CD4-positive, alpha-beta T cell (primary cell): ENCODE results near the gene TMEM117. TPM values are rescaled to one million over a fixed set of nuclear protein-coding genes. Genes with fewer than 3 reads are reported as not detected.

Source experiments
- ATAC-seq: fragments of 200-7000 bp; cut with Tn5 transposase; one replicate; pipeline ENCODE4 v1.10.0; 2022; ENCODE audit warnings: mild to moderate bottlenecking; ENCODE audit not compliant: poor library complexity
- CTCF ChIA-PET: fragments of 350-600 bp; sonication (Branson Sonifier 250); formaldehyde crosslinking; loops from one replicate; lab custom pipeline; 2021; ENCODE audit warnings: antibody characterized with exemption, inconsistent platforms; lab: Charles Lee
- POLR2A ChIA-PET: fragments of 350-600 bp; sonication (Branson Sonifier 250); formaldehyde crosslinking; loops from one replicate; lab custom pipeline; 2021; ENCODE audit warnings: antibody characterized with exemption, inconsistent platforms; lab: Charles Lee
- DNase-seq, 14 experiments: peaks; one replicate each; pipeline ENCODE4 v3.0.0-alpha.2; 2013 to 2020; ENCODE audit warnings: mixed read lengths in 2 of 14
- H3K27ac ChIP-seq, 2 donors: one replicate each; pipeline versions ENCODE4 v1.5.1 to v1.7.0; 2013; ENCODE audit warnings: low read length in 2 of 2, low read depth in 1 of 2, mild to moderate bottlenecking in 1 of 2
- H3K27me3 ChIP-seq, 2 experiments: 1 replicate in 1 of 2; 2 replicates in 1 of 2; pipeline versions ENCODE4 v1.6.1 to v1.7.0; 2013; ENCODE audit warnings: low read length in 2 of 2, control low read depth in 1 of 2, mild to moderate bottlenecking in 1 of 2, moderate library complexity in 1 of 2; ENCODE audit not compliant: insufficient read depth in 2 of 2, control insufficient read depth in 1 of 2
- H3K36me3 ChIP-seq: one replicate; pipeline ENCODE4 v1.6.1; 2013; ENCODE audit warnings: low read length, control low read depth; ENCODE audit not compliant: insufficient read depth
- H3K4me1 ChIP-seq: one replicate; pipeline ENCODE4 v1.6.1; 2013; ENCODE audit warnings: low read length, control low read depth; ENCODE audit not compliant: insufficient read depth
- H3K4me3 ChIP-seq: one replicate; pipeline ENCODE4 v1.5.1; 2013; ENCODE audit warnings: mild to moderate bottlenecking, low read length, moderate library complexity
- H3K9me3 ChIP-seq, 2 experiments: 1 replicate in 1 of 2; 2 replicates in 1 of 2; pipeline versions ENCODE4 v1.6.1 to v1.7.0; 2013; ENCODE audit warnings: low read length in 2 of 2, mild to moderate bottlenecking in 2 of 2, control low read depth in 1 of 2, moderate library complexity in 1 of 2; ENCODE audit not compliant: control insufficient read depth in 1 of 2, insufficient read depth in 1 of 2
- H3K27ac Mint-ChIP-seq: one replicate; pipeline ENCODE4 v1.8.0; 2020; ENCODE audit warnings: mixed read lengths
- H3K27me3 Mint-ChIP-seq: one replicate; pipeline ENCODE4 v1.8.0; 2021; ENCODE audit warnings: mixed read lengths
- H3K36me3 Mint-ChIP-seq: one replicate; pipeline ENCODE4 v1.8.0; 2021; ENCODE audit warnings: low read depth, mixed read lengths
- H3K4me1 Mint-ChIP-seq: one replicate; pipeline ENCODE4 v1.8.0; 2021; ENCODE audit warnings: low read depth, mixed read lengths
- H3K4me3 Mint-ChIP-seq: one replicate; pipeline ENCODE4 v1.8.0; 2020; ENCODE audit warnings: mild to moderate bottlenecking, mixed read lengths
- H3K9me3 Mint-ChIP-seq: one replicate; pipeline ENCODE4 v1.8.0; 2020; ENCODE audit warnings: mixed read lengths
- intact Hi-C, 2 experiments: fragments of 100-400 bp; cut with DNase I in 1 of 2; cut with micrococcal nuclease in 1 of 2; formaldehyde crosslinking; loops; one replicate each; pipeline versions ENCODE4 v1.15.1 to v1.9.0; 2023 to 2025; cut with DNase I, micrococcal nuclease
- total RNA-seq, 174 experiments: library from RNA in 2 of 174; stranded (reverse) in 2 of 174; gene quantifications; one replicate each; pipeline ENCODE4 v1.2.3 and lab custom pipeline; 2021 to 2026
- TF ChIP-seq, protein P1 (sequence below): fragments of 200-600 bp; IDR thresholded peaks from one replicate; pipeline ENCODE4 v1.8.0; 2022; ENCODE audit warnings: antibody characterized with exemption, mild to moderate bottlenecking

Gene TMEM117
- total RNA-seq, 2 experiments from 2014 or later: 3.4 to 4.4 TPM

DNA sequence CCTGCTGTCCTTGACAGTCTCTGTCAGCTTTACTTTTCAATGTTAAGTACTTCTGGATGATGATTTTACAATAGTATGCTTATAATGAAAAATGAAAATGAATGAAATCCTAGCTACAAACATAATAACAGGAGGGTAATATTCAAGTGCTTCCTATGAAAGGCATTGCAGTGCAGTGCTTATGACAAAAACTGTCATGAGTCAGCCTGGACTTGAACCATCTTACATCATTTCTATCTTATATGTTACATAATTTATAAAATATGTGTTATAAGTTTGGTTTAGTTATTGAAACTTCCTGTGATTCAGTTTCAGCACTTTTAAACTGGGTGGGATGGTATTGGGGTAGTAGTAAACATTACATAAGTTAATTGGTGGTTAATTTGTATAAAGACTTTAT lies 451.7 kb downstream of the TMEM117 start:
- ATAC-seq: no peak
- Mint-ChIP-seq H3K27me3 (no peaks in the 10 kb centered on the region), H3K27ac (no peak overlapping the region), H3K36me3 (no peaks in the 10 kb centered on the region), H3K4me3 (no peak overlapping the region), H3K4me1 (peaks cover 16% of the 10 kb centered on the region), H3K9me3 (no peaks in the 10 kb centered on the region)
- intact Hi-C loops: no loop called here
- Histone ChIP-seq H3K36me3 (no peaks in the 10 kb centered on the region), H3K9me3 (peaks cover 6 to 7% of the 10 kb centered on the region in 2 experiments), H3K27me3 (no peaks in the 10 kb centered on the region), H3K4me3 (no peak overlapping the region), H3K4me1 (no peaks in the 10 kb centered on the region), H3K27ac (no peak overlapping the region)
- ChIA-PET CTCF (no interaction called here), POLR2A (no interaction called here)
- DNase-seq: no peak
- TF ChIP-seq, protein P1, sequence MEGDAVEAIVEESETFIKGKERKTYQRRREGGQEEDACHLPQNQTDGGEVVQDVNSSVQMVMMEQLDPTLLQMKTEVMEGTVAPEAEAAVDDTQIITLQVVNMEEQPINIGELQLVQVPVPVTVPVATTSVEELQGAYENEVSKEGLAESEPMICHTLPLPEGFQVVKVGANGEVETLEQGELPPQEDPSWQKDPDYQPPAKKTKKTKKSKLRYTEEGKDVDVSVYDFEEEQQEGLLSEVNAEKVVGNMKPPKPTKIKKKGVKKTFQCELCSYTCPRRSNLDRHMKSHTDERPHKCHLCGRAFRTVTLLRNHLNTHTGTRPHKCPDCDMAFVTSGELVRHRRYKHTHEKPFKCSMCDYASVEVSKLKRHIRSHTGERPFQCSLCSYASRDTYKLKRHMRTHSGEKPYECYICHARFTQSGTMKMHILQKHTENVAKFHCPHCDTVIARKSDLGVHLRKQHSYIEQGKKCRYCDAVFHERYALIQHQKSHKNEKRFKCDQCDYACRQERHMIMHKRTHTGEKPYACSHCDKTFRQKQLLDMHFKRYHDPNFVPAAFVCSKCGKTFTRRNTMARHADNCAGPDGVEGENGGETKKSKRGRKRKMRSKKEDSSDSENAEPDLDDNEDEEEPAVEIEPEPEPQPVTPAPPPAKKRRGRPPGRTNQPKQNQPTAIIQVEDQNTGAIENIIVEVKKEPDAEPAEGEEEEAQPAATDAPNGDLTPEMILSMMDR: no peak

DNA sequence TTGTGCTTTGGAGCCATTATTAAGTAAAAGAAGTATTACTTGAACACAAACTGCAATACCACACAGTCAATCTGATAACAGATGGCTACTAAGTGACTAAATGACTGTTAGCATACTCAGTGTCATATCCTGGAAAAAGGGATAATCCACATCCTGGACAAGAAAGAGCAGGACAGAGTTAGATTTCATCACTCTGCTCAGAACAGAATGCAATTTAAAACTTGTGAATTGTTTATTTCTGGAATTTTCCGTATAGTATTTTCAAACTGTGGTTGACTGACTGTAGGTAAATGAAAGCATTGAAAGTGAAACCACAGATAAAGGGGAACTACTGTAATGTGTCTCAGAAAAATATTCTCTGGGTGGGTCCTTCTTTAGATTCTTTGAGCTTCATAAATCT lies 458.8 kb downstream of the TMEM117 start:
- Histone ChIP-seq H3K4me1 (no peaks in the 10 kb centered on the region), H3K36me3 (no peaks in the 10 kb centered on the region), H3K4me3 (no peak overlapping the region), H3K27ac (no peak overlapping the region), H3K9me3 (peaks cover 7 to 11% of the 10 kb centered on the region in 2 experiments), H3K27me3 (no peaks in the 10 kb centered on the region)
- ChIA-PET POLR2A (no interaction called here), CTCF (no interaction called here)
- peaks cover 14% of the 10 kb centered on the region for H3K36me3 Mint-ChIP-seq
- no peaks in the 10 kb centered on the region for H3K27me3 Mint-ChIP-seq
- DNase-seq (no peak), ATAC-seq (no peak)
- no peak overlapping the region for H3K27ac Mint-ChIP-seq
- peaks cover 5% of the 10 kb centered on the region for H3K9me3 Mint-ChIP-seq
- no peaks in the 10 kb centered on the region for H3K4me1 Mint-ChIP-seq
- intact Hi-C loops: no loop called here
- TF ChIP-seq, protein P1: no peak
- H3K4me3 Mint-ChIP-seq: no peak overlapping the region

DNA sequence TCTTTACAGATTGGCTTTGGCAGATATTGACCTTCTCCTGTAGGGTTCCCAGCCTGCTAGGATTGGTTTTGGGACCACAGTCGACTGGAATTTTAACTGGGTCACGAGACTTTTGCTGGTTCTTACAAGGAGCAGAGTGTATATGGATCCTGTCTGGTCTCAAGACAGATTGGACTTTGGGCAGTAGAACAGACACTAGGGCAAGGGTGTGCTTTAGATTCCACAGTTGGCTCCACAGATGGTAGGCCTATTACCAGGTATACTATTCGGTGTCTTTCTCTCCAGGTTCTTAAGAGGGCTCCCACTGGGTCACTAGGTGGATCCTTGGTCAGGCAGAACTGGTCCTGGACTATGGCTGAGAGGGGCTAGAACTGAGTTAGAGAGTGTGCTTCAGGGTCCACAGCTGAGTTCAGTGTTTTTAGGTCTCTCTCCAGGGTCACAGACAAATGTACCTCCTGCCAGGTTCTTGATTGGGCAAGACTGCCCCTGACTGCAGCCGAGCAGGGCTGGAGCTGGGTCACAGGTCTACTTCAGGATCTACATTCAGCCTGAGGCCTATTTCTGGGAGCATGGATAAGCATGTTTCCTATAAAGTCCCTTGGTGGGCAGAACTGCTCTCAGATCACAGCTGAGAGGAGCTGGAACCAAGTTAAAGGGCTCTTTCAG lies 460.2 kb downstream of the TMEM117 start:
- H3K27ac Mint-ChIP-seq: no peak overlapping the region
- H3K36me3 Mint-ChIP-seq: peaks cover 20% of the 10 kb centered on the region
- TF ChIP-seq, protein P1: no peak

More for the DNA sequence above, 460.2 kb downstream of the TMEM117 start:
- Histone ChIP-seq H3K36me3 (no peaks in the 10 kb centered on the region), H3K4me3 (no peak overlapping the region), H3K4me1 (no peaks in the 10 kb centered on the region), H3K9me3 (peaks cover 4 to 7% of the 10 kb centered on the region in 2 experiments), H3K27me3 (no peaks in the 10 kb centered on the region), H3K27ac (no peak overlapping the region)
- no peak for ATAC-seq
- H3K9me3 Mint-ChIP-seq: peaks cover 5% of the 10 kb centered on the region
- H3K4me3 Mint-ChIP-seq: no peak overlapping the region
- ChIA-PET POLR2A (no interaction called here), CTCF (no interaction called here)
- DNase-seq: no peak
- intact Hi-C loops: no loop called here
- no peaks in the 10 kb centered on the region for H3K4me1 Mint-ChIP-seq
- no peaks in the 10 kb centered on the region for H3K27me3 Mint-ChIP-seq
